Right forelimb (tissue), 1 donor: Measurements from ENCODE around the gene MBOAT7.
"Not testable (repeated sequence)": the region's sequence is repeated elsewhere in the genome, so short reads cannot be mapped to it uniquely, and the experiment has no call there.

Experiments
- DNase-seq: peaks from one replicate; pipeline ENCODE4 v3.0.0-alpha.2; 2018

The MBOAT7 gene

GRCh38 chr19:54209058-54209810 is 19.9 kb upstream of the MBOAT7 start:
- no peak for DNase-seq

DNA sequence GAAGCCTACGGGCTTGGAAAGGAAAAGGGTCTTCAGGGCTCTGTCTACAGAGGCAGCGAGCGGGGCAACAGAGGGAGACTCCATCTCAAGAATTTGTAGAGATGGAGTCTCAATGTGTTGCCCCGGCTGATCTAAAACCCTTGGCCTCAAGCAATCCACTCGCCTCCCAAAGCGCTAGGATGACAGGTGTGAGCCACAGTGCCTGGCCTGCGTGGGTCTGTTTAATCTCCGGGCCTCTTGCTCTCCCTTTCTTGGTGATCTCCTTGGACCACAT is 19.3 kb upstream of the MBOAT7 start:
- DNase-seq: no peak

- peak; percentile 56 for DNase-seq
These were observed 18.8 kb upstream of the MBOAT7 start for GRCh38 chr19:54207983-54208783.

GRCh38 chr19:54207676-54207982 is 18.2 kb upstream of the MBOAT7 start:
- DNase-seq: no peak

DNA sequence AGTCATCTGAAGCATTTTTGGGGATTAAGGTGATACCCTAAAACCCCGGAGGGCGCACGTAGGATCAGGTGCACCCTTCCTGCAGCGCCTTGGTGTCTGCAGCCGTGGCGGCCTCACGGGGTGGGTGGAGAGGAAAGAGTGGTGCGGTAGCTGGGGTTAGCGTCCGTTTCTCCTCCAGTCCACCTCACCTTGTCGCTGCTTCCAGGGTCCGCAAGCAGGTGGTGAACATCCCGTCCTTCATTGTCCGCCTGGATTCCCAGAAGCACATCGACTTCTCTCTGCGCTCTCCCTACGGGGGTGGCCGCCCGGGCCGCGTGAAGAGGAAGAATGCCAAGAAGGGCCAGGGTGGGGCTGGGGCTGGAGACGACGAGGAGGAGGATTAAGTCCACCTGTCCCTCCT is 17.8 kb upstream of the MBOAT7 start:
- DNase-seq: not testable (repeated sequence)

- no peak for DNase-seq
These were observed 17.4 kb upstream of the MBOAT7 start for GRCh38 chr19:54206831-54207177.

GRCh38 chr19:54206030-54206830 is 16.9 kb upstream of the MBOAT7 start:
- DNase-seq: no peak

GRCh38 chr19:54204767-54205468 is 15.5 kb upstream of the MBOAT7 start:
- DNase-seq: no peak

- DNase-seq: no peak
These were observed 13.8 kb upstream of the MBOAT7 start for GRCh38 chr19:54203151-54203611.

- no peak for DNase-seq
These were observed 12.6 kb upstream of the MBOAT7 start for GRCh38 chr19:54201980-54202379.

- DNase-seq: no peak
These were observed 11.9 kb upstream of the MBOAT7 start for GRCh38 chr19:54201172-54201701.

- no peak for DNase-seq
These were observed 10.0 kb upstream of the MBOAT7 start for GRCh38 chr19:54199401-54199800.

- no peak for DNase-seq
These were observed 7.7 kb upstream of the MBOAT7 start for GRCh38 chr19:54197121-54197520.

DNA sequence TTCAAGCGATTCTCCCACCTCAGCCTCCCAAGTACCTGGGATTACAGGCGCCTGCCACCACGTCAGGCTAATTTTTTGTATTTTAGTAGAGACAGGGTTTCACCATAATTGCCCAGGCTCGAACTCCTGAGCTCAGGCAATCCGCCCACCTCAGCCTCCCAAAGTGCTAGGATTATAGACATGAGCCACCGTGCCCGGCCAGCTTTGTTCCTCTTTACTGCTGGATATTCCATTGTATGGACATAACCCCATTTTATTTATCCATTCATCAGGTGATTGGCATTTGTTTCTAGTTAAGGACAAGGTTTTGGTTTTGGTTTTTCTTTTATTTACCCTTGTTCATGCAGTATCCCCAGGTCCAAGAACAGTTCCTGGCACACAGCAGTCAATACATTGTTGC is 7.2 kb upstream of the MBOAT7 start:
- DNase-seq: no peak

DNA sequence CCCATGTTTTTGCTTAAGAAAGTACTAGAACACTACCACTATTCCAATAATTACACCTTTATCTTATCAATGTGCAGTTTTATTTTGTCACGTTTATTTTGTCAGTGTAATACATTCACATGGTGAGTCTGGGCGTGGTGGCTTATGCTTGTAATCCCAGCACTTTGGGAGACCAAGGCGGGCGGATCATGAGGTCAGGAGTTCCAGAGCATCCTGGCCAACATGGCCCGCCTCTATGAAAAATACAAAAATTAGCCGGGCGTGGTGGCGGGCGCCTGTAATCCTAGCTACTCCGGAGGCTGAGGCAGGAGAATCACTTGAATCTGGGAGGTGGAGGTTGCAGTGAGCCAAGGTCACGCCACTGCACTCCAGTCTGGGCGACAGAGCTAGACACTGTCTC is 5.1 kb upstream of the MBOAT7 start:
- DNase-seq: not testable (repeated sequence)

- no peak for DNase-seq
These were observed 3.6 kb upstream of the MBOAT7 start for GRCh38 chr19:54193011-54193410.

GRCh38 chr19:54191811-54192453 is 2.6 kb upstream of the MBOAT7 start:
- DNase-seq: no peak

DNA sequence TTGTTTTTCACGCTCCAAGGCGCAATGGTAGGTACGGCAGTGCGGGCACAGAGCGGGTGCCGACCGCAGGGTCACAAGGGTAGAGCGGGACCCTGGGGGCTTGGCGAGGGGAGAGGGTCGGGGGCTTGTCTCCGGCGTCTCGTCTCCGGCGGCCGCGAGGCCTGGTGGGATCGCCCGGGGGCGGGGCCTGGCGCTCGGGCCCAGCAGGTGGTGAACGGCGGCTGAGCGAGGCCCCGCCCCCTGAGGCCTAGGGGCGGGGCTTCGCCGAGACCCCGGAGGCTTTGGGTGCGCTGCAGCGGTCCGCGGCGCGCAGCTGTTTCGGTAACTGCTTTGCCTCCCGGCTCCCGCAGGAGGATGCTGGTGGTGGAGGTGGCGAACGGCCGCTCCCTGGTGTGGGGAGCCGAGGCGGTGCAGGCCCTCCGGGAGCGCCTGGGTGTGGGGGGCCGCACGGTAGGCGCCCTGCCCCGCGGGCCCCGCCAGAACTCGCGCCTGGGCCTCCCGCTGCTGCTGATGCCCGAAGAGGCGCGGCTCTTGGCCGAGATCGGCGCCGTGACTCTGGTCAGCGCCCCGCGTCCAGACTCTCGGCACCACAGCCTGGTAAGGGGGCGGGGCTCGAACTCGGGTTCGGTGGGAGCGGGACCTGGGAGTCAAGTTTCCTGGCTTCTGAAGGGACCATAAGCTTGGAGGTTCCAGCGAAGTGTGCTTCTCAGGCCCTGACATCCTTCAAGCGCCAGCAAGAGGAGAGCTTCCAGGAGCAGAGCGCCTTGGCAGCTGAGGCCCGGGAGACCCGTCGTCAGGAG is 1.8 kb upstream of the MBOAT7 start, which contains the start of gene TSEN34:
TSEN34 (plus strand) TSS at position 298 of the 800 bp plus-strand sequence; CDS start at position 355, 57 bp downstream.
- peak; percentile 71 for DNase-seq

- peak; percentile 100 for DNase-seq
These were observed 1.2 kb upstream of the MBOAT7 start for GRCh38 chr19:54190503-54191010.

DNA sequence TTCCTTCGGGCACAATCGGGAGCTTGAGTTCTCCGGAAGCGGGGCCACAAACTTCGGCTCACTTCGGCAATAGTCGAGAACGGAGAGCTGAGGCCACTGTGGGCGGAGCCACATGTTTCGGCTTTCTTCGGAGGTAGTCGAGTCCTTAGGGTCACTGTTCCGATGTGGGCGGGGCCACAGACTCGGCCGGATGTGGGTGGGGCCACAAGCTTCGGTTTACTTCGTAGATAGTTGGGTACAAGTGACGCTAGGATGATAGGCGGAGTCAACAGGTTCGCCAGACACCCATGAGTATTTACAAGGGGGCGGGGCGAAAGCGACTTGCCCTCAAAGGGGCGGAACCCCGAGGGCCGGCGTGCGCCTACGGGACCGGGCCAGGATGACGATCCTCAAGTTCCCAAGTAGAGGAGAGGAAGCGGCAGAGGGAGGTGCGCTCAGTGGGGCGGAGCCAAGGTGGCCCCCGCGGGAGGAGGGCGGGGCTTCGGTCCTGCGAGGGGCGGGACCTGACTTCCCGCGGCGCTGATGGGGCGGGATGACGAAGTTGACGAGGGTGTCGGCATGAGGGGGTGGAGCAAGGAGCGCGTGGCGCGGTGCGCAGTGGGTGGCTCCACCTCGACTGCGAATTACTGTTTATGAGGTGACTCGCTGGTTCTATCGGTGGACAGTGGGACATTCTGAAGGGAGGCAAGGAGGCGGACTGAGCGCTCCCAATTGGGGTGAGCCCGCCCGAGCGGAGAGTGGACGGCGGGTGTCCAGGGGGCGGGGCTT is 539 bp upstream of the MBOAT7 start:
- peak; percentile 100 for DNase-seq
